ENCODE results near the gene TP53TG5.

DNA sequence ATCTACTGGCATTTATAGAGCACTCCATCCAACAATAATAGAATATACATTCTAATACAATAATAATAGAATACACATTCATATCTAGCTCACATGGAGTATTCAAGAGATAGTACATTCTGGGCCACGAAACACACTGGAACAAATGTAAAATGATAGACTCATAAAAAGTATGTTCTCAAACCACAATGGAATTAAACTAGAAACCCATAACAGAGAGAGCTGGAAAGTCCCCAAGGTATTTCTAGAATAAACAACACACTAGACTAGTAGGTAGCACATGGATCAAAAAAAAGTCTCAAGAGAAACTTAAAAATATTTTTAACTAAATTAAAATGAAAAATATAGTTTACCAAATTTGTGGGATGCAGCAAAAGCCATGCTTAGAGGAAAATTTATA, 9.1 kb upstream of the TP53TG5 start:
- no peak for TF ChIP-seq POLR2A (IDR thresholded peaks at IDR 0.05)
- TF ChIP-seq, protein P1, sequence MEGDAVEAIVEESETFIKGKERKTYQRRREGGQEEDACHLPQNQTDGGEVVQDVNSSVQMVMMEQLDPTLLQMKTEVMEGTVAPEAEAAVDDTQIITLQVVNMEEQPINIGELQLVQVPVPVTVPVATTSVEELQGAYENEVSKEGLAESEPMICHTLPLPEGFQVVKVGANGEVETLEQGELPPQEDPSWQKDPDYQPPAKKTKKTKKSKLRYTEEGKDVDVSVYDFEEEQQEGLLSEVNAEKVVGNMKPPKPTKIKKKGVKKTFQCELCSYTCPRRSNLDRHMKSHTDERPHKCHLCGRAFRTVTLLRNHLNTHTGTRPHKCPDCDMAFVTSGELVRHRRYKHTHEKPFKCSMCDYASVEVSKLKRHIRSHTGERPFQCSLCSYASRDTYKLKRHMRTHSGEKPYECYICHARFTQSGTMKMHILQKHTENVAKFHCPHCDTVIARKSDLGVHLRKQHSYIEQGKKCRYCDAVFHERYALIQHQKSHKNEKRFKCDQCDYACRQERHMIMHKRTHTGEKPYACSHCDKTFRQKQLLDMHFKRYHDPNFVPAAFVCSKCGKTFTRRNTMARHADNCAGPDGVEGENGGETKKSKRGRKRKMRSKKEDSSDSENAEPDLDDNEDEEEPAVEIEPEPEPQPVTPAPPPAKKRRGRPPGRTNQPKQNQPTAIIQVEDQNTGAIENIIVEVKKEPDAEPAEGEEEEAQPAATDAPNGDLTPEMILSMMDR (IDR thresholded peaks at IDR 0.05): no peak

Data from esophagus squamous epithelium (tissue), 4 donors.